Pulmonary artery endothelial cell (primary cell): ENCODE results near the gene RSPH10B2. TPM values are rescaled to one million over a fixed set of nuclear protein-coding genes. Genes with fewer than 3 reads are reported as not detected.
"Not testable (repeated sequence)": the region's sequence is repeated elsewhere in the genome, so short reads cannot be mapped to it uniquely, and the experiment has no call there.

Source experiments
- DNase-seq: peaks from one replicate; pipeline ENCODE4 v3.0.0-alpha.2; 2011; ENCODE audit warnings: low read depth, low spot score
- total RNA-seq: library from RNA; depleted of rRNA; stranded (reverse); fragments of >200 nt; gene quantifications from 2 replicates; pipeline ENCODE4 v1.2.3, GENCODE V29; 2014

Gene RSPH10B2
- 0.13 TPM in 1 of 2 replicates, not detected in the other for total RNA-seq

- DNase-seq: not testable (repeated sequence)
Observed at GRCh38 chr7:6753964-6754363, at the start of gene RSPH10B2. Gene RSPH10B2 (plus strand): TSS chr7:6754103. CDS start chr7:6757678, 3,575 bp downstream.

- no peak for DNase-seq
Observed at GRCh38 chr7:6705959-6706665, 47.8 kb upstream of the RSPH10B2 start.

- DNase-seq: peak; percentile 61
Observed at GRCh38 chr7:6706666-6707407, 47.1 kb upstream of the RSPH10B2 start, which contains the start of gene ZNF12. Gene ZNF12 (minus strand): TSS chr7:6706947. CDS start chr7:6705173, 1,774 bp downstream.

- DNase-seq: no peak
Observed at GRCh38 chr7:6708304-6708703, 45.6 kb upstream of the RSPH10B2 start.

GRCh38 chr7:6709808-6710207, 44.1 kb upstream of the RSPH10B2 start:
- no peak for DNase-seq

- DNase-seq: no peak
Observed at GRCh38 chr7:6714360-6714759, 39.5 kb upstream of the RSPH10B2 start.

- not testable (repeated sequence) for DNase-seq
Observed at GRCh38 chr7:6715898-6716297, 38.0 kb upstream of the RSPH10B2 start.

GRCh38 chr7:6718124-6718523, 35.8 kb upstream of the RSPH10B2 start:
- DNase-seq: no peak

- not testable (repeated sequence) for DNase-seq
Observed at GRCh38 chr7:6724351-6724750, 29.6 kb upstream of the RSPH10B2 start.

GRCh38 chr7:6725003-6725402, 28.9 kb upstream of the RSPH10B2 start:
- no peak for DNase-seq

- DNase-seq: not testable (repeated sequence)
Observed at GRCh38 chr7:6726341-6726740, 27.6 kb upstream of the RSPH10B2 start.

- no peak for DNase-seq
Observed at GRCh38 chr7:6727663-6728062, 26.2 kb upstream of the RSPH10B2 start.

- not testable (repeated sequence) for DNase-seq
Observed at GRCh38 chr7:6728893-6729491, 24.9 kb upstream of the RSPH10B2 start.

GRCh38 chr7:6729492-6730342, 24.2 kb upstream of the RSPH10B2 start:
- DNase-seq: peak; percentile 43

GRCh38 chr7:6730343-6730633, 23.6 kb upstream of the RSPH10B2 start:
- no peak for DNase-seq

GRCh38 chr7:6738415-6738814, 15.5 kb upstream of the RSPH10B2 start:
- DNase-seq: not testable (repeated sequence)

GRCh38 chr7:6744410-6745100, 9.3 kb upstream of the RSPH10B2 start:
- not testable (repeated sequence) for DNase-seq

- DNase-seq: not testable (repeated sequence)
Observed at GRCh38 chr7:6749335-6749734, 4.6 kb upstream of the RSPH10B2 start.

GRCh38 chr7:6750173-6750572, 3.7 kb upstream of the RSPH10B2 start:
- DNase-seq: not testable (repeated sequence)

- DNase-seq: not testable (repeated sequence)
Observed at GRCh38 chr7:6761186-6761585, 7.3 kb downstream of the RSPH10B2 start.

- not testable (repeated sequence) for DNase-seq
Observed at GRCh38 chr7:6781581-6781980, 27.7 kb downstream of the RSPH10B2 start.
